Measurements from ENCODE around the gene HEXIM2. TPM values are rescaled to one million over a fixed set of nuclear protein-coding genes. Genes with fewer than 3 reads are reported as not detected.
"Not testable (repeated sequence)": the region's sequence is repeated elsewhere in the genome, so short reads cannot be mapped to it uniquely, and the experiment has no call there.

HEXIM2 gene
- total and polyA plus RNA-seq, 5 experiments from 2014 or later, result 2.6 to 4.4 (median 3.4) TPM

- peaks cover 0 to 2% (median 0%) of the 10 kb centered on the region in 4 donors for H3K4me1 Mint-ChIP-seq
- no peaks in the 10 kb centered on the region for H3K27me3 Mint-ChIP-seq
- no peak for DNase-seq
- no peaks in the 10 kb centered on the region for H3K36me3 Mint-ChIP-seq
- POLR2A ChIA-PET, result interaction anchor here (0.9 kb wide), 1 partner anchor 11 kb away, joined by 4 read pairs; no protein-coding TSS in a partner anchor
- H3K4me3 Mint-ChIP-seq, result no peak overlapping the region
- no peak for ATAC-seq
- no peaks in the 10 kb centered on the region for H3K9me3 Mint-ChIP-seq
- H3K27ac Mint-ChIP-seq, result peak overlapping the region in 3 of 10 donors; percentile 51 to 65 (median 60)
Observed at GRCh38 chr17:45184144-45184543, 22.5 kb downstream of the HEXIM2 start.

GRCh38 chr17:45186801-45187354 lies 25.2 kb downstream of the HEXIM2 start:
- no peak for ATAC-seq
- Mint-ChIP-seq H3K4me1 (peaks cover 0 to 2% (median 0%) of the 10 kb centered on the region in 4 donors), H3K27me3 (no peaks in the 10 kb centered on the region), H3K36me3 (no peaks in the 10 kb centered on the region), H3K27ac (no peak overlapping the region), H3K4me3 (no peak overlapping the region), H3K9me3 (no peaks in the 10 kb centered on the region)
- no peak for DNase-seq
- POLR2A ChIA-PET, result no interaction called here

- DNase-seq (no peak), ATAC-seq (no peak)
- Mint-ChIP-seq H3K4me1 (peaks cover 0 to 2% (median 0%) of the 10 kb centered on the region in 4 donors), H3K4me3 (no peak overlapping the region), H3K9me3 (no peaks in the 10 kb centered on the region), H3K27me3 (no peaks in the 10 kb centered on the region), H3K27ac (no peak overlapping the region), H3K36me3 (no peaks in the 10 kb centered on the region)
- POLR2A ChIA-PET, result interaction anchor here (0.7 to 1.3 kb wide), 3 partner anchors 40 to 55 kb away, joined by 3 to 4 read pairs (median 3); no protein-coding TSS in a partner anchor
Observed at GRCh38 chr17:45189009-45189408, 27.3 kb downstream of the HEXIM2 start.

- H3K4me1 Mint-ChIP-seq, result peaks cover 0 to 2% (median 0%) of the 10 kb centered on the region in 4 donors
- ATAC-seq, result no peak
- H3K27ac Mint-ChIP-seq, result no peak overlapping the region
Observed at GRCh38 chr17:45190503-45191255, 29.0 kb downstream of the HEXIM2 start.

GRCh38 chr17:45195424-45195823 lies 33.7 kb downstream of the HEXIM2 start:
- H3K4me3 Mint-ChIP-seq, result no peak overlapping the region
- H3K27ac Mint-ChIP-seq, result no peak overlapping the region
- H3K9me3 Mint-ChIP-seq, result no peaks in the 10 kb centered on the region
- H3K4me1 Mint-ChIP-seq, result peaks cover 2 to 9% (median 5%) of the 10 kb centered on the region in 4 donors
- DNase-seq (no peak), ATAC-seq (no peak)
- H3K27me3 Mint-ChIP-seq, result no peaks in the 10 kb centered on the region
- POLR2A ChIA-PET, result interaction anchor here (0.6 to 5.8 kb wide), 6 partner anchors 23 to 60 kb away, joined by 3 to 78 read pairs (median 8); partner anchors contain the start of genes ACBD4, HEXIM1 and HEXIM2
- no peaks in the 10 kb centered on the region for H3K36me3 Mint-ChIP-seq

More at GRCh38 chr17:45190503-45191255, 29.0 kb downstream of the HEXIM2 start:
- no peaks in the 10 kb centered on the region for H3K9me3 Mint-ChIP-seq
- H3K36me3 Mint-ChIP-seq, result no peaks in the 10 kb centered on the region
- POLR2A ChIA-PET, result interaction anchor here (0.6 to 0.9 kb wide), 2 partner anchors 38 to 196 kb away, joined by 3 to 7 read pairs; no protein-coding TSS in a partner anchor
- no peaks in the 10 kb centered on the region for H3K27me3 Mint-ChIP-seq
- H3K4me3 Mint-ChIP-seq, result no peak overlapping the region
- no peak for DNase-seq

GRCh38 chr17:45197108-45197507 lies 35.4 kb downstream of the HEXIM2 start:
- Mint-ChIP-seq H3K4me3 (no peak overlapping the region), H3K27me3 (no peaks in the 10 kb centered on the region), H3K4me1 (peaks cover 2 to 9% (median 5%) of the 10 kb centered on the region in 4 donors), H3K9me3 (no peaks in the 10 kb centered on the region), H3K27ac (peak overlapping the region in 2 of 10 donors; percentile 32 to 74), H3K36me3 (no peaks in the 10 kb centered on the region)
- no peak for ATAC-seq
- no peak for DNase-seq
- POLR2A ChIA-PET, result interaction anchor here (1.2 to 5.8 kb wide), 8 partner anchors 24 to 136 kb away, joined by 3 to 78 read pairs (median 12); partner anchors contain the start of genes ACBD4, HEXIM1, HEXIM2 and NMT1

GRCh38 chr17:45197555-45198334 lies 36.1 kb downstream of the HEXIM2 start:
- peak; percentile 99 to 100 for ATAC-seq
- H3K4me1 Mint-ChIP-seq, result peaks cover 2 to 9% (median 5%) of the 10 kb centered on the region in 4 donors
- H3K36me3 Mint-ChIP-seq, result no peaks in the 10 kb centered on the region
- POLR2A ChIA-PET, result interaction anchor here (0.6 to 5.8 kb wide), 9 partner anchors 25 to 311 kb away, joined by 3 to 78 read pairs (median 10); partner anchors contain the start of genes ACBD4, HEXIM1, HEXIM2 and NMT1
- H3K9me3 Mint-ChIP-seq, result no peaks in the 10 kb centered on the region
- H3K27ac Mint-ChIP-seq, result no peak overlapping the region
- H3K4me3 Mint-ChIP-seq, result no peak overlapping the region
- H3K27me3 Mint-ChIP-seq, result no peaks in the 10 kb centered on the region
- peak; percentile 72 to 92 (median 84) for DNase-seq

- no peaks in the 10 kb centered on the region for H3K36me3 Mint-ChIP-seq
- H3K4me3 Mint-ChIP-seq, result no peak overlapping the region
- POLR2A ChIA-PET, result interaction anchor here (0.7 to 2.5 kb wide), 4 partner anchors 45 to 68 kb away, joined by 3 to 9 read pairs (median 6); partner anchors contain the start of genes ACBD4 and HEXIM1
- DNase-seq (no peak), ATAC-seq (no peak)
- no peak overlapping the region for H3K27ac Mint-ChIP-seq
- peaks cover 2 to 9% (median 5%) of the 10 kb centered on the region in 4 donors for H3K4me1 Mint-ChIP-seq
- H3K9me3 Mint-ChIP-seq, result no peaks in the 10 kb centered on the region
- no peaks in the 10 kb centered on the region for H3K27me3 Mint-ChIP-seq
Observed at GRCh38 chr17:45200701-45201100, 39.0 kb downstream of the HEXIM2 start.

- Mint-ChIP-seq H3K4me1 (peaks cover 2 to 9% (median 5%) of the 10 kb centered on the region in 4 donors), H3K27me3 (no peaks in the 10 kb centered on the region), H3K36me3 (peaks cover 0 to 2% (median 0%) of the 10 kb centered on the region in 3 donors), H3K27ac (peak overlapping the region in 1 of 10 donors; percentile 29), H3K4me3 (no peak overlapping the region), H3K9me3 (no peaks in the 10 kb centered on the region)
- POLR2A ChIA-PET, result interaction anchor here (2.5 kb wide), 1 partner anchor 53 kb away, joined by 9 read pairs; the partner anchor contains the start of gene HEXIM1
- DNase-seq (no peak), ATAC-seq (no peak)
Observed at GRCh38 chr17:45201457-45201856, 39.8 kb downstream of the HEXIM2 start.

- not testable (repeated sequence) for H3K27me3 Mint-ChIP-seq, H3K27ac Mint-ChIP-seq, H3K4me1 Mint-ChIP-seq, H3K9me3 Mint-ChIP-seq, ATAC-seq, DNase-seq, H3K36me3 Mint-ChIP-seq, H3K4me3 Mint-ChIP-seq
- POLR2A ChIA-PET, result interaction anchor here (0.7 to 2.5 kb wide), 3 partner anchors 40 to 872 kb away, joined by 4 to 9 read pairs (median 4); partner anchors contain the start of gene HEXIM1
Observed at GRCh38 chr17:45201880-45202279, 40.2 kb downstream of the HEXIM2 start.

- peak overlapping the region; percentile 74 to 96 (median 87) for H3K27ac Mint-ChIP-seq
- H3K4me1 Mint-ChIP-seq, result peaks cover 24 to 55% (median 41%) of the 10 kb centered on the region in 4 donors
- H3K27me3 Mint-ChIP-seq, result no peaks in the 10 kb centered on the region
- POLR2A ChIA-PET, result interaction anchor here (0.6 to 36.4 kb wide), 17 partner anchors 30 to 444 kb away, joined by 3 to 1514 read pairs (median 5); partner anchors contain the start of genes ACBD4, HEXIM1, HEXIM2 and MAP3K14
- H3K9me3 Mint-ChIP-seq, result no peaks in the 10 kb centered on the region
- peak overlapping the region; percentile 89 to 96 (median 92) for H3K4me3 Mint-ChIP-seq
- DNase-seq, result peak; percentile 70 to 95 (median 85)
- ATAC-seq, result peak; percentile 20 to 28
- H3K36me3 Mint-ChIP-seq, result peaks cover 0 to 53% (median 4%) of the 10 kb centered on the region in 3 donors
Observed at GRCh38 chr17:45218895-45219661, 57.4 kb downstream of the HEXIM2 start.

Measured in naive thymus-derived CD8-positive, alpha-beta T cell (primary cell).